Measurements from ENCODE around the gene STEAP2. TPM values are rescaled to one million over a fixed set of nuclear protein-coding genes. Genes with fewer than 3 reads are reported as not detected.
A peak's percentile ranks its signal among the peaks of the same experiment; 100 is the strongest.

Gene STEAP2
- polyA plus RNA-seq, 2 of the 4 experiments (the other 2 are of a cell fraction) = 5.1 to 49.2 TPM

GRCh38 chr7:90244909-90245851, 33.6 kb downstream of the STEAP2 start, which contains the start of gene CFAP69:
TSS of gene CFAP69 (plus strand) at chr7:90245174. CDS start at chr7:90245425, 251 bp downstream.
- Histone ChIP-seq H3K27ac (peak within 1 kb of the TSS; percentile 79 to 86), H3K4me1 (peaks cover 11% of the 10 kb centered on the region; the same call in 2 of the 3 replicates), H3K4me3 (peak within 1 kb of the TSS; percentile 97), H3K9me3 (no peaks in the 10 kb centered on the region), H3K4me2 (peak within 1 kb of the TSS; percentile 97)
- TF ChIP-seq POLR2A (IDR thresholded peaks at IDR 0.05; ENCODE audit: low read length) = peak; percentile 79
- peak; percentile 11 to 24; a peak in 2 of 5 replicates for TF ChIP-seq RAD21 (conservative IDR thresholded peaks at IDR 0.05 in 1 of 2, IDR thresholded peaks at IDR 0.05 in 1 of 2)
- peak; percentile 34; the same call in 1 of the 2 replicates for TF ChIP-seq ESRRA (IDR thresholded peaks at IDR 0.05; ENCODE audit: borderline replicate concordance, low read length)
- no peak for TF ChIP-seq ZNF302 (CRISPR knock-in tag; IDR thresholded peaks at IDR 0.05)
- TF ChIP-seq PBX3 (IDR thresholded peaks at IDR 0.05) = no peak
- no peak for TF ChIP-seq FOSL2 (IDR thresholded peaks at IDR 0.05)
- TF ChIP-seq FOSL2 (CRISPR knock-in tag; IDR thresholded peaks at IDR 0.05) = no peak
- no peak for TF ChIP-seq CBX8 (IDR thresholded peaks at IDR 0.05)
- no peak for TF ChIP-seq NFE2L2 (conservative IDR thresholded peaks at IDR 0.05; ENCODE audit: low read length)
- peak; percentile 51; the same call in 1 of the 3 replicates for TF ChIP-seq BCL3 (IDR thresholded peaks at IDR 0.05)
- no peak for TF ChIP-seq ZC3H11A (IDR thresholded peaks at IDR 0.05)
- no peak for TF ChIP-seq CBX2 (IDR thresholded peaks at IDR 0.05; ENCODE audit: borderline replicate concordance, low read depth)
- no peak for TF ChIP-seq MAZ (IDR thresholded peaks at IDR 0.05; ENCODE audit: borderline replicate concordance, low read depth, low read length)
- TF ChIP-seq CEBPB (IDR thresholded peaks at IDR 0.05) = no peak
- no peak for TF ChIP-seq ZFP36 (IDR thresholded peaks at IDR 0.05; ENCODE audit: borderline replicate concordance, partially characterized antibody)
- peak in 1 of 2 experiments; percentile 63; a peak in 1 of 5 replicates for TF ChIP-seq JUN (IDR thresholded peaks at IDR 0.05)
- TF ChIP-seq MAFK (IDR thresholded peaks at IDR 0.05; ENCODE audit: partially characterized antibody) = no peak
- TF ChIP-seq HOXA7 (CRISPR knock-in tag; IDR thresholded peaks at IDR 0.05) = no peak
- TF ChIP-seq TP53 (CRISPR knock-in tag; IDR thresholded peaks at IDR 0.05) = no peak
- TF ChIP-seq RARB (CRISPR knock-in tag; IDR thresholded peaks at IDR 0.05) = no peak
- no peak for TF ChIP-seq RCOR1 (IDR thresholded peaks at IDR 0.05; ENCODE audit: low read depth, low read length)
- no peak for TF ChIP-seq TFCP2L1 (CRISPR knock-in tag; IDR thresholded peaks at IDR 0.05)
- no peak for TF ChIP-seq KDM5A (IDR thresholded peaks at IDR 0.05)
- TF ChIP-seq HOXB13 (CRISPR knock-in tag; IDR thresholded peaks at IDR 0.05; ENCODE audit: low read depth) = no peak
- TF ChIP-seq RFX5 (IDR thresholded peaks at IDR 0.05) = no peak
- peak; percentile 58 for TF ChIP-seq MAX (IDR thresholded peaks at IDR 0.05)
- peak; percentile 64 for TF ChIP-seq PHF8 (IDR thresholded peaks at IDR 0.05; ENCODE audit: borderline replicate concordance, low read depth)
- no peak for TF ChIP-seq CHD4 (IDR thresholded peaks at IDR 0.05; ENCODE audit: borderline replicate concordance)
- no peak for FAIRE-seq
- ChIA-PET POLR2A (interaction anchor here (1.5 kb wide), 1 partner anchor 34 kb away, joined by 4 read pairs; the partner anchor contains the start of gene STEAP2), CTCF (interaction anchor here (0.8 to 5.0 kb wide), 4 partner anchors 34 to 92 kb away, joined by 3 to 23 read pairs (median 6); partner anchors contain the start of genes STEAP1 and STEAP2)
- WGBS (ENCODE audit: missing lambda C conversion rate) = 11% methylated on average over 23 of the region's 59 CpGs
- peak; percentile 89 for DNase-seq (ENCODE audit: low read depth in 1 of 2, low spot score in 1 of 2)
- ATAC-seq = peak; percentile 88 to 95
